GM18505 (cell line): Measurements from ENCODE around the gene FAM210B.

Experiments used
- ATAC-seq: cut with Tn5 transposase; IDR thresholded peaks from one replicate; pipeline ENCODE4 v1.9.1; 2021; ENCODE audit not compliant: unreplicated experiment
- POLR2A ChIP-seq: IDR thresholded peaks from 4 replicates; pipeline ENCODE4 v1.6.1; 2011; ENCODE audit warnings: borderline replicate concordance; ENCODE audit not compliant: insufficient read depth, insufficient read length; ENCODE audit errors: extremely low read depth

Gene FAM210B

DNA sequence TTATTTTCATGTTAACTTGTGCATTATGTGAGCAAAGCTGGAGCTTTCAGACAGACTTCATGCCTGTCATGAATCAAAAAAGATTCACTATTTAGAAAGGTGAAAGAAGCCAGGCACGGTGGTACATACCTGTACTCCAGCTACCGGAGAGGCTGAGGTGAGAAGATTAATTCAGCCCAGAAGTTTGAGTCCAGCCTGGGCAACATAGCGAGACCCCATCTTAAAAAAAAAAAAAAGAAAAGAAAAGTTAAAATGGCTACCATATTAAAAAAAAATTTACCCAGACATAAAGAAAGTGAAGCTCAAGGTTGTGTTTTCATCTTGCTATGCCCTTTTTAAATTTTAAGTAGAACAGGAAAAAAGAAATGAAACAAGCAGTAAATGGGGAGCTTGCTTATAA is 54.2 kb downstream of the FAM210B start:
- no peak for ATAC-seq
- no peak for TF ChIP-seq POLR2A

DNA sequence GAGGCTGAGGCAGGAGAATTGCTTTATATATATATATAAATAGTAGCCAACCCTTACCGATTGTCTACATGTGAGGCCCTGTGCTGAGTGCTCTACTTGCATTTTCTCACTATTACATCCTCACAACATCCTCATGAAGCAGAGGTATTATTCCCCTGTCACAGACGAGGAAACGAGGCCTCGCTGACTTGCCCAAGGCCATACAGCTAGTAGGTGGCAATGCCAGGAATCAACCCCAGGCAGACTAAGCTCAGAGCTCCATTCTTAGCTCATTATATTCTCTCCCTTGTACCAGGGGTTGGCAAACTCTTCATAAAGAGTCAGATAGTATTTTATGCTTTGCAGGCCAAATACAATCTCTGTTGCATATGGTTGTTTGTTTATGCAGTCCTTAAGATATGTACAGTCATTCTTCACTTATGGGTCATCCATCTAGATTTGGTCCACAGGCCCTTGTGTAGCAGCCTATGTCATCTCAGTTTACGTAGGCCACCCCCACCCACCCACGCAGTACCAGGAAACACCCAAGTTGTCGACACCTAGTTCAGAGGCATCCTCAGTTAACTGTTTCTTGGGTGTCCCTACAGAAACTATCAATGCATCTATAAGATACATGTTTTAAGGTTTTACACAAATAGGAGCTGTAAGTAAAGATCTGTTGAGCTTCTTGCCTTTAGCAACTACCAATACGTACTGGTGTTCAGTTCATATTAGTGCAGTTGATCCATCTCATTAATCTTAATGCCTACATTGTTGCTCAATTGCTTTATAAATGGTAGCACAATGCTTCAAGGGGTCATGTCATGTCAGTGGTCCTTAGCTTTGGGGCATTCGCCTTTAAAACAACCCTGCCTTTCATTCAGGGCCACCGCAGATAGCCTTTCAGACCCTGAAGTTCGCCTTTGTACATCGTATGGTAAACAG is 56.3 kb downstream of the FAM210B start:
- ATAC-seq = no peak
- TF ChIP-seq POLR2A = no peak

DNA sequence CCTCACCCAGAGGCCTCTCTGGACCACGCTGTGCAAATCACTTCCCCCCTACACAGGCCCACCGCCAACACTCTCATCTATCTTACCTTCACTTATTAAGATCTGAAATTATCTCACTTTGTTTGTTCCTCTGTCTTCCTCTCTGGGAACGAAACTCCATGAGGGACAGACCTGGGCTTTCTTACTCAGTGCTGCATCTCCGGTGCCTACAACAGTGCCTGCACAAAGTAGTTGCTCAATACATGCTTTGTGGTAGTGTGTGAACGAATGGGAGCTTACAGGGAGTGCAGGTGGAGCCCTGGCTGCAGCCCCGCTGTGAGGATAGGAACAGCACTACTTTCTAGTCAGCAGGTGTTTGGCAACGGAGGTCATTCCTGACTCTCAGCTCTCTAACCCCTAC is 58.6 kb downstream of the FAM210B start:
- no peak for ATAC-seq
- TF ChIP-seq POLR2A = no peak

DNA sequence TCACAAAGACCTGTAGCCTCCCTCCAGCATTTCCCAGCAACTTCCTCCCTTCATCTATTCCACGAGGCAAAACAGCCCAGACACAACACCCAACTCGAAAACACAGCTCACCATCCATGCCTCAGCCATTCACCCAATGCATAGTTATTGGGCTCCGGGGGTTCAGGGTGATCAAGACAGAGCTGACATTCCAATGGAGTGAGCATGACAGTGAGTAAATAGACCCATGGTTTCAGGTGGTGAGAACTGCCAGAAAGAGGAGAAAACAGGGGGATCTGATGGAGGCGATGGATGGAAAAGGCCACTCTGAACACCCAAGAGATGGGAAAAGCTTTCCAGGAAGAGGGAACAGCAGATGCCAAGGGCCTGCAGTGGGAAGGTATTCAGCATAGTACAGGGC is 59.1 kb downstream of the FAM210B start:
- no peak for ATAC-seq
- no peak for TF ChIP-seq POLR2A
